NCI-H187 (cell line): ENCODE results near the gene PHC3.

Experiments
- DNase-seq, 2 experiments: peaks; one replicate each; lab custom pipeline; 2025; lab: John Stamatoyannopoulos, UW

PHC3 gene

GRCh38 chr3:170040418-170040817 is 141.1 kb downstream of the PHC3 start:
- no peak for DNase-seq

- DNase-seq, result no peak
Measured at GRCh38 chr3:170038434-170039110, 143.0 kb downstream of the PHC3 start.
